Raji (cell line): ENCODE results near the gene ERFE.

Source experiments
- POLR2A ChIP-seq: IDR thresholded peaks from 2 replicates; pipeline ENCODE4 v1.6.1; 2011; ENCODE audit warnings: low read depth, low read length, control low read depth; ENCODE audit not compliant: insufficient read depth

ERFE gene

DNA sequence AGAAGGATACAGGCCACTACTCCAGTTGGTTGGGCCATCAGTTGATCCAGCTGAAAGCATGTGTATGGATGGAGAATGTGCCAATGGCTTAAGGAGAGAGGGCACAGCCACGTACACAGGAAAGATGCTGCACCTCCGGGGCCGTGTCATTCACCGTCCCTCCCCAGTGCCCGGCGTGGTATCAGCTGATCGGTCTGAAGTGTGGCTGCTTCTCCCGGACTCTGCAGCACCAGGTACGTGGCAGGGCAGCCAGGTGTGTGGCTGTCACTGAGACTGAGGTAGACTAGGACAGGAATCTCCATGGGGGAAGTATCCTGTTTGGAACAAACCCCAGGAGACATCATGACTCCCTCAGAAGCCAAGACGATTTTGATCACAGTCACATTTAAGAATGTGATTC, 4.2 kb upstream of the ERFE start:
- TF ChIP-seq POLR2A: no peak

DNA sequence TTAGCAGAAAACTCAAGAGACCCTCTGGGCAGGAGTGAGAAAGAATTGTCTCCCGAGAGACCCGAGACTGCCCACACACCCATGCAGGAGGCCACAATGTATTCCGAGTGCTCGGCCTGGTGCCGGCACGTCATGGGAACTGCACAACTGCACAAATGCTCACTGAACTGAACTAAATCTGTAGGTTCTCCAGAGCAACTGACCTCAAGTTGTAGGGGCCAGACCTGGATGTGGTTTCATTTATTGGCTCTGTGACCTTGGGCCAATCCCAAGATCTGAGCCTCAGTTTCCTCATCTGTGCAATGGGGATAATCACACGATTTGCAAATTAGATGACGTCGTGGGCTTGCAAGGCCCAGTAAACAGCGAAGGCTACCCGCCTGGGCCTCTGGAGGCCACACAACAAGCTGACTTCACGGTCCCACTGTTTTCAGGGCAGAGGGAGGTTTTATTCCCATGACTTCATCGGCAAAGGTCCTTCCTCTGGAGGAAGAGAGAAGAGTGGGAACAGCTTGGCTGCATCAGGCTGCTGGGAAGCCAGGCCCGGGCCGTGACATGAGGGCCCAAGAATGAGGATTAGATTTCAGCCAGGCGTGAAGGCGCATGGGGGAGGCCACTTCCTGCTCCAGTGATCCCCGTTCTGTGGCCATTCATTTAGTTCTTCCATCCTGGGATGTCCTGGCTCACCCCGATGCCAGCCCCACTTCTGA, 3.6 kb upstream of the ERFE start:
- no peak for TF ChIP-seq POLR2A

DNA sequence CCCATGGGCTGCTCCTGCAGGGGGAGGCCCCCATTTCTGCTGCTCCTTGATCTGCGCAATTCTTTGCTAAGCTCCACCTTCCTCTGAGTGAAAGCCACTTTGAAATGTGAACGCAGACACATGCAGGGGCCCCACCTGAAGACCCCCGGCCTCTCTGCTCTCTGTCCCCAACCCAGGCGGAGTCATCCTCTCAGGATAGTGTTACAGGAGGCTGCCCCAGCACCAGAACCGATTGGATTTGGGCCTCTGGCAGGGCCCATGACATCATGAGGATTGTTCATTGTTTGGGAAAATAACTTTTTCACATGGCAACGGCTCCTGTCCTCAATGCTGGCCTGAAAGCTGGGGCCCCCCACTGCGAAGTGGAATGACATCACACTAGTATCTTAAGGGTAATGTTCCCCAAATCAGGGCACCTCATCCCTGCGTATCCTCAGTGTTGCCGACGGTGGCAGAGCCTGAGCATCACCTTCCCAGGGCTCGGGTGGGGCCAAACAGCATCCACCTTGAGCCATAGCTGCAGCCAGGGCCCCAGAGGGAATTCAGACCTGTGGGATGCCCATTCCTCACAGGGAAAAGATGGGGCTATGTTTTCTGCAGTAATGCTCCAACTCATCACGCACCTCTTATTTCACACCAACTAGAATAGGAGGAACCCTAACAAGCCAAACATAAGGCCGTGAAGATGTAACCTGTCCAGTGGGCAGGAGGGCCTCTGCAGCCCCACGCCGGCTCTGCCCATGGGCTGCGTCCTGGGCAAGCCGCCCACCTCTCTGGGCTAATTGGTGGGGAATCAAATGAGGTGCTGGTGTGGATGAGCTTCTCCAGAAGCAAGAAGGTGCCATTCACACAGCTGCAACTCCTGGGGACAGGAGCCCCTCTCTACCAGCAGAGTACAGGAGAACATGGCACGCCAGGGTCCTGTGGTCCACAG, 2.7 kb upstream of the ERFE start:
- no peak for TF ChIP-seq POLR2A

DNA sequence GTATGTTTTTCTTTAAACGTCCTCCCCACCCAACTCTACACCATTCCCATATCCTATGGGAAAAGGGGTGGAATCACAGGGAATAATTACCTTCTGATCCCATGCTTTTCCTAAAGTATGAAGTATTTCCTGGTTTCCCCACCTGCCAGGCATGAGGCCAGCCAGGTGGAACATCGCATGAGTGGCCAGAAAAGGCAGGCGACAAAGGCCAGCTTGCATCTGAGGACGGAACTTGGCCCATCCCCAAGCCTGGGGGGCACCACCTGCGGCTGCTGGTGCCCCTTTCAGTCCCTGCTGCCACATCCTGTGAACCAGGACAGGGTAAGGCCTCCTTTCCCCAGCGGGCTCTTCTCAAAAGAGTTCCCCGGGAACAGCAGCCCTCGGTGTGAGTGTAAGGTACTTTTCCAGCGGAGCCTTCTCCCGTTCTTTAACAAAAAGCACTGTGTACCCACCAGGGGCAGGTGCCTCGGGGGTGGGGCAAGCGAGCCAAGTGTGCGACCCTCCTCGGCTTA, 1.2 kb upstream of the ERFE start:
- no peak for TF ChIP-seq POLR2A

DNA sequence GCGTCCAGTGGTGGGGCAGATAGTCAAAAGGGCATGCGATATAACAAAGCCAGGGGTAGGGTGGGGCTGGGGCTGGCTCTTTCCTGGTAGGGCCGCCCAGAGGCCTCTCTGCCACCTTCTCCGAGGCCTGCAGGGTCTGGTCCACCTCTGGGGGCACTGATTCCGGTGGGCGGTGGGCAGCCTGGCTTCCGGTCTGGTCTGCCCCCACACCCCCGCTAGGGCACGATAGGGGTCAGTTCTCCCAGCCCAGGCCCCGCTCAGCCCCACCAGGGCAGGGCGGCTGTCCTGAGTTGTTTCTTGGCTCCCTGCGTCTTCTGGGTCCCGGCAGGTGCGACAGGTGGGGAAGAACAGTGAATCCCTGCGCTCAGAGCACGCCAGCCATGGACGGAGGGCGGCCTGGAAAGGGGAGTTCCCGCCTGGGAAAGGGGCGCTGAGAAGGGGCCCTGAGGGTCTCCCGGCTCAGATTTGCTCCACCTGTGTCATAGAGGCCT, 707 bp upstream of the ERFE start:
- TF ChIP-seq POLR2A: no peak

DNA sequence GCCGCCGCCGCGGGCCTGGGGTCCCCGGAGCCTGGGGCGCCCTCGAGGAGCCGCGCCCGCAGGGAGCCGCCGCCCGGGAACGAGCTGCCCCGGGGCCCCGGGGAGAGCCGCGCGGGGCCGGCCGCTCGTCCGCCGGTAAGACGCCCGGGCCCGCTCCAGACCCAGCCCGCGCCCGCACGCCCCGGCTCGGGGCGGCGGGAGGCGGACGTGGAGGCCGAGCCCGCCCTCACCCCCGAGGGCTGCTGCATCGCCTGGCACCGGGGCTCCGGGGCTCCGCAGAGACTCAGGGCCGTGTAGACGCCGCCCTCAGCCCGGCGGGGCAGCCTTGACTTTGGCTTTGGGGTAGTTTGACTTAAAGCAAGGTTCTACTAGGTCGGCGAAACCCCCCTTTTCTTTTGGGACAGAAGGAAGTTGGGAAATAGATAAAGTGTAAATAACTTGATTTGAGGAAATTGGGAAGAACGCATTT, 335 bp downstream of the ERFE start:
- no peak for TF ChIP-seq POLR2A

DNA sequence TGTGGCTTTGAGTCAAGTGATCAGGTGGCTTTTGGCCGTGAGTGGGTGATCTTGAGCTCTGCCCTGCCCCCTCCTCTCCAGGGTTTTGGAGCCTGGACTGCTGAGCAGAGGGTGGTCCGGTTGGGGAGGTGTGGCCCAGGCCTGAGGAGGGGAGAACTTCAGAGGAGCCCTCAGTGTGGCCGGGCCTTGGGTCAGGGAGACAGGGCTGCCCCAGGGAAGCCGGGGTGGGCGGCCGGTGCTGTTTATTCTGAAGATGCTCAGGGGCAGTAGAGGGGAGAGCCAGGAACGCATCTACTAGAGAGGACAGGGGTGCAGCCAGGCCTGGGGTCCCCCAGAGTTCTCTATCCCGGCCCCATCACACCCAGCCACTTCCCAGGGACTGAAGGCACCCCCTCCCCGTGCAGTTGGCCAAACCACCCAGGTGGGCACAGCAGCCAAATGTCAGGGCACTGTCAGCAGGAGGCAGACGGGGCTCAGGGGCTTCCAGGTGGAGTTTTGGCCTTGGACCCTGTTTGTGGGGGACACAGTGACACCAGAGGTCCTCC, 963 bp downstream of the ERFE start:
- TF ChIP-seq POLR2A: no peak

DNA sequence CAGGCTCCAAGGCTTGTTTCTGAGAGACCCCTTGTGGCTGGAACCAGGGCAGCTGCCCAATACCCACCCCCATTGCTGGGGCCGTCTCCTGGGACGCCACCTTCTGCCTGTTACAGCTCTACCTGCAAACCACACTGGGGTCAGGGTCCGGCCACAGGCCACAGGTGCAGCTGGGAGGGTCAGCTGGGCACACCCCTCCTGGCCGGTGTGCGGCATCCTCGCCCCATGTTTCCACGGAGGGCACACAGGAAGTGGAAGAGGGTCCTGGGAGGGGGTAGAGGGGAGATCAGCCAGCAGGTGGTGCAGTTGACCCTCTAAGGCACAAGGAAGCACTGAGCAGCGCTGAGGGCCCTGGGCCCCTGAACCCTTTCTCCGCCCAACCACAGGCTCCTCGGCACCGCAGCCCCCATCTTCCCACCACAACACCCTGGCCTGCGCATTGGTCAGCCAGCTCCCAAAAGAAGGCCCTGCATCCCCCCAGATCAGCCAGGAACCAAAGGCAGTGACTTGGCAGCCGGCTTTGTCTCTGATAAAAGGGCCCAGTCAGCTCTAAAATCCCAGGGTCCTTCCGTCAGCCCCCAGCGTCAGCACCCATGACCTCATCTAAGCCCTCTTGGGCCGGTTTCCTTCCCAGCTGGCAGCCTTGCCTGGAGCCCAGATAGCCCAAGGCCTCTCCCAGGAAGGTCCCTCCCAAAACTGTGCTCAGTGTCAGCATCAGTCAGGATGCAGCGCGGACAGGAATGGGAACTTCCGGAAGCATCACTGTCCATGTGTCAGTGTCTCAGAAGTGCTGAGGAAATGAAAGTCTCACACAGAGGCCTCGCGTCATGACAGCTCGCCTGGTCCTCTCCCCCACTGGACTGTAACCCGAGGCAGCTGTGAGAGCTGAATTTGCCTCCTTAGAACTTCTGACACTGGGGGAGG, 1.7 kb downstream of the ERFE start:
- no peak for TF ChIP-seq POLR2A

DNA sequence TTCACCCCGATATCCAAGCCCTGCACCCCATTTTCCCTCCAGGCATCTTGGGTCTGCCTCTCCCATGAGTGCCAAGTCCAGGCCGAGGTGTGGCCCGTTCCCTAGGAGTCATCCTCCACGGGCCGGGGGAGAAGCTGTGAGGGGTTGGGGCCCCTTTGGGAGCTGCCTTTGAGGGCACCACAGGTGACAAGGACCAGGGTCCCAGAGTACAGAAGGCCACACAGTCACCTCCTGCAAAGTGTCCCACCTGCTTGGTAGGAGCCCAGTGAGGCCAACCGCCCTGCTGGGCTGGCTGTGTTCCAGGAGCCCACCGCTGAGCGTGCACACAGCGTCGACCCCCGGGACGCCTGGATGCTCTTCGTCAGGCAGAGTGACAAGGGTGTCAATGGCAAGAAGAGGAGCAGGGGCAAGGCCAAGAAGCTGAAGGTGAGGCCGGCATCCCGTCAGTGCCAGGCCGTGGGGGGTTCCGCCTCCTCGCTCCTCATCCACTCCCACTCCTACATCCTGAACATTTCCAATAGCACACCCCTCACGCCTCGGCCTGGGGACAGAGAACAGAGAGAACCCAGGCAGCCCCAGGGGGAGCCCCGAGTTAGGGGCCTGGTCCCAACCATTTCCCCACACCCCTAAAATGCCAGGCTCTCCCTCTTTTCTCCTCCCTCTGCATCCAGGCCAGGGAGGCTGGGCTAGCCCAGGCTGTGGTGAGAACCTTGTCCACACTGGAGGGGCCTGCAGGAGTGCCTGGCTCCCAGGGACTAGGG, 2.7 kb downstream of the ERFE start:
- TF ChIP-seq POLR2A: no peak

DNA sequence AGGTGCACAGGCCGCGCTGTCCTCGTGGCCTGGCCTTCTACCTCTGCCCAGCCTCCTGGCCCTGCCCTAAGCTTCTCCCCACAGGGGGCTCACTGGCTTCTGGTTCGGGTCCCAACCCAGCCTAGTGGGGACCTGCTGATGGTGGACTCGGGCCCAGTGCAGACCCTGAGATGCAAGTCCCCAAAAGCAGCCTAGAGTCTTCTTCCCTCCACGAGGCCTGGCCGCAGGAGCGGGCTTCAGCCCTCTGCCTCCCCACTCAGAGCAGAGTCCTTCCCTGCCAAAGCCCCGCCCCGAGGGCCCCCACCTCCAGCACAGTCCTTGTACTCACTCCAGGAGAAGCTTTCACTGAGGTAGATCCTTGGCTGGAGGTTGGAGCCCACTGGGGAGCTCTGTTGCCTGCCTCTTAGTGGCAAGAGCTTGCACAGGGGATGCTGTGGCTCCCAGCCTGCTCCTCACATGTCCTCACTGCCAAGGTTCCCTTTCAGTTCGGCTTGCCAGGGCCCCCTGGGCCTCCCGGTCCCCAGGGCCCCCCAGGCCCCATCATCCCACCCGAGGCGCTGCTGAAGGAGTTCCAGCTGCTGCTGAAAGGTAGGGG, 3.6 kb downstream of the ERFE start:
- no peak for TF ChIP-seq POLR2A

DNA sequence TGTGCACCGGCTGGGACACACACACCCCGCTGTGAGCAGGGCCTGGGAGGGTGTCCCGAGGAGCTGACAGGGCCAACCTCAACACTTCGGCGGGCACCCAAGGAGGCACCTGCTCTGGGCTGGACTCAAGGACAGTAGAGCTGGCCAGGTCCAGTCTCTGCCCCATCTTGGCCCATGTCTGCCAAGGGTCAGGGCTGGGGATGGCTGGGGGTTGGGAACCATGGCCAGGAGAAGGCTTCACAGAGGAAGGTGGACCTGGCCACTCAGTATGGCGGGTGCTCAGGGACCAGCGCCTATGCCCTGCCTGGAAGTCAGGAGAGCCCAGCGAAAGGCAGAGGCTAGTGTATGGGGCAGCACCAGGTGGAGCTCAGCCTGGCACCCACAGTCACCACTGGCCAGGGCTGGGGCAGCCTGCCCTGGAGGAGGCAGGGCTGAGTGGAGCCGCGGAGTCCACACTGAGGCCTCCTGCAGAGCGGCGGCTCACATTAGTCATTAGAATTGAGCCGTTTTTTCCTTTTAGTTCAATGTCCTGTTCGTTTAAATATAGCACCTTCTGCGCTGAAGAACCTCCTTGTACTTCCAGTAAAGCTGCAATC, 4.2 kb downstream of the ERFE start:
- no peak for TF ChIP-seq POLR2A

DNA sequence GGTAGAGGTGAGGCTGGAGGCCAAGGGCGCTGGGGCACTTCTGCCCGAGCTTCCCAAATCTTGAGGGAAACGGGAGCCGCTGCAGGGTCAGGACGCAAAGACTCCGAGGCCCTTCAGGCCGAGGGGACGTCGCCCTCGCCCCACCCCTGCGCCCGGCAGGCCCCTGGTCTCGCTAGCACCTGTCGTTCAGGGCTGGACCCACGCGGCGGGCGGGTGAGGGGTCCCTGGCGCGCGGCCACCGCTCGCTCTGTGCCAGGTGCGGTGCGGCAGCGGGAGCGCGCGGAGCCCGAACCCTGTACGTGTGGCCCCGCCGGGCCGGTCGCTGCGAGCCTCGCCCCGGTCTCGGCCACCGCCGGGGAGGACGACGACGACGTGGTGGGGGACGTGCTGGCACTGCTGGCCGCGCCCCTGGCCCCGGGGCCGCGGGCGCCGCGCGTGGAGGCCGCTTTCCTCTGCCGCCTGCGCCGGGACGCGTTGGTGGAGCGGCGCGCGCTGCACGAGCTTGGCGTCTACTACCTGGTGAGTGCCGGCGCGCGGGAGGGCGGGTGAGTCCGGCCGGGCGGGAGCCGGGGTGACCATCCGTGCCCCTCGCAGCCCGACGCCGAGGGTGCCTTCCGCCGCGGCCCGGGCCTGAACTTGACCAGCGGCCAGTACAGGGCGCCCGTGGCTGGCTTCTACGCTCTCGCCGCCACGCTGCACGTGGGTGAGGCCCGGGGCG, 4.9 kb downstream of the ERFE start:
- no peak for TF ChIP-seq POLR2A
